A204.1 (cell line): ENCODE results near the gene SIGLEC1.

Experiments
- FAIRE-seq: peaks from 2 replicates; lab custom pipeline; 2012; peaks lifted over from hg19 to GRCh38; lab: Jason Lieb, UNC

The SIGLEC1 gene

GRCh38 chr20:3728876-3729275 lies 16.5 kb upstream of the SIGLEC1 start:
- no peak for FAIRE-seq

- FAIRE-seq = no peak
These were observed 16.0 kb upstream of the SIGLEC1 start for GRCh38 chr20:3728354-3728753.

DNA sequence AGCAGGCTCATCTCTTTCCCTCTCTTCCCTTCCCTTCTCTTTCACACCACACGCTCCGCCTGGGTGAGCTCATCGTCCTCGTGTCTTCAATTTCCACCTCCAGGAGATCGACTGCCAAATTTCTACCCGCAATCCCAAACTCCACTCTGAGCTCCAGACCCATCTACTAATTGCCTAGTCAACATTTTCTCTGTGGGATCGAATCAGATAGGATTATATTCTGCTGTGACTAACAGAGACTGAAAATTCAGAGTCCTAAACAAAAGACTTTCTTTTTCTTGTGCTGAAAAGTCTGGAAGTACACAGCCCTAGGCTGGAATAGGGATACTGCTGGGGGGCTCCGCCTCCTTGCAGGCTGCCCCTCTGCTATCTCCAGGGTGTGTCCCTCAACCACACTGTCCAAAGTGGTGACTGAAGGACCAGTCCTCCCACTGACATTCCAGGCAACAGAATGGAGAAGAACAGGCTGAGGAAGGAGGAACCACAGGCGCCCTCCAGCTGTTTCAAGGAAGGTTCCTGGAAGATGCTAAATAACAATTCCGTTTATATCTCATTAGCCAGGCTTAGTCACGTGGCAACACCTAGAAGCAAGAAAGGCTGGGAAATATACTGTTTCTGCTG lies 15.1 kb upstream of the SIGLEC1 start:
- no peak for FAIRE-seq

DNA sequence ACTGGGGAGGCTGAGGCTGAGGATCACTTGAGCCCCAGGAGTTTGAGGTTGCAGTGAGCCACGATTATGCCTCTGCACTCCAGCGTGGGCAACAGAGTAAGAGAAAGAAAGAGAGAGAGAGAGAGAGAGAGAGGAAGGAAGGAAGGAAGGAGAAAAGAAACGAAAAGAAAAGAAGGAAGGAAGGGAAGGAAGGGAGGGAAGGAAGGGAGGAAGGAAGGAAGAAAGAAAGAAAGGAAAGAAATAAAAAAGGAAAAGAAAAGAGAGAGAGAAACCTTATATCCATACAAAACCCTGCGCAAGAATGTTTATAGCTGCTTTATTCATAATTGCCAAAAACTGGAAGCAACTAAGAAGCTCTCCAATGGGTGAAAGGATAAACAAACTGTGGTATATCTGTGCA lies 12.0 kb upstream of the SIGLEC1 start:
- FAIRE-seq = no peak

DNA sequence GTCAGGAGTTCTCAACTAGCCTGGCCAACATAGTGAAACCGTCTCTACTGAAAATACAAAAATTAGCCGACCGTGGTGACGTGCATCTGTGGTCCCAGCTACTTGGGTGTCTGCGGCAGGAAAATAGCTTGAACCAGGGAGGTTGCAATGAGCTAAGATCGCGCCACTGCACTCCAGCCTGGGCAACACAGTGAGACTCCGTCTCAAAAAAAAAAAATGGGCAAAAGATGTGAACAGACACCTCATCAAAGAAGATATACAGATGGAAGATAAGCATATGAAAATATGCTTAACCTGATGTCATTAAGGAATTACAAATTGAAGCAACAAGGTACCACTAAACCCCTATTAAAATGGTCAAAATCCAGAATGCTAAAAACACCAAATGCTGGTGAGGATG lies 10.9 kb upstream of the SIGLEC1 start:
- no peak for FAIRE-seq

DNA sequence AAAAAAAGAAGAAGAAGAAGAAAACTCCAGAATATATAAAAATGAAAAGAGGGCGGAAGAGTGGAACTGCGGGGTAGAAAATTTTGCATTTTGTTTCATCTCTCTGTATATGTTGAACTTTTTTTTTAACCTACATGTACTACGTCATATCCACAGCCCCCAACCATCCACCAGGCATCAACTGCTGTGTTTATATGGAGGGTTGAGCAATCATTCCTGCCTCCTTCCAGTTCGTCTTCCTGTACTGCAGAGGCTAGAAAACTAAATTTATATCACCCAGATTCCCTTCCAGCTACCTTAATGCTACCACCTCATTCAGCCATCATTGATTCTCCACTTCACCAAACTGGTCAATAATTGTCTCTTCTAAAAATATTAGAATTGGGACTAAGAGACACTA lies 9.5 kb upstream of the SIGLEC1 start:
- FAIRE-seq = no peak

DNA sequence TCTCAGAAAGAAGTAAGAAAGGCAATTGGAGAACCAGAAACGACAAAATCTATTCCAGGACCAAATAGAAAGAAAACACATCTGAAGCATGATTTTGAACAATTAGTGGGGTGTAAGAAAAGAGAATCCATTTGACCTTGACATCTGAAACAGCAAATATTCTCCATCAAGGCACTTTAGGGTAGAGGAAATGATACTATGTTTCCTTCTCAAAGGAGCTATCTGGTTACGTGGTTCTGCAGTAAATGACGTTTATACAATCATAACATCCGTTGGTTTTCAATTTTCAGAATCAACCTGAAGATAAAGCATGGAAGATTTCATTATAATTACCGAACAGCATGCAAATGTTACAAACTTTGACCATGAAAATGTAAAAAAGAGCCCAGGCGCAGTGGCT lies 8.2 kb upstream of the SIGLEC1 start:
- no peak for FAIRE-seq

GRCh38 chr20:3720068-3720467 lies 7.7 kb upstream of the SIGLEC1 start:
- no peak for FAIRE-seq

DNA sequence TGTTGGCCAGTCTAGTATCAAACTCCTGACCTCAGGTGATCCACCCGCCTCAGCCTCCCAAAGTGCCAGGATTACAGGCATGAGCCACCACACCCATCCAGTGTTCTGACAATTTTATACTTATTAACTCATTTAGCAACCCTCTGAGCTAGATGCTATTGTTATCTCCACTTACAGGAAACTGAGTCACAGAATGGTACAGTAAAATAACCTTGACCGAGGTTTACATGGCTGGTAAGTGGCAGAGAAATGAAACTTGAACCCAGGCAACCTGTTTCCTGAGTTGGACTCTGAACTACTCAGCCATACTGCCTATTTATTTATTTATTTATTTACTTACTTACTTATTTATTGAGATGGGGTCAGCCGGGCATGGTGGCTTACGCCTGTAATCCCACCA lies 6.6 kb upstream of the SIGLEC1 start:
- FAIRE-seq = no peak

DNA sequence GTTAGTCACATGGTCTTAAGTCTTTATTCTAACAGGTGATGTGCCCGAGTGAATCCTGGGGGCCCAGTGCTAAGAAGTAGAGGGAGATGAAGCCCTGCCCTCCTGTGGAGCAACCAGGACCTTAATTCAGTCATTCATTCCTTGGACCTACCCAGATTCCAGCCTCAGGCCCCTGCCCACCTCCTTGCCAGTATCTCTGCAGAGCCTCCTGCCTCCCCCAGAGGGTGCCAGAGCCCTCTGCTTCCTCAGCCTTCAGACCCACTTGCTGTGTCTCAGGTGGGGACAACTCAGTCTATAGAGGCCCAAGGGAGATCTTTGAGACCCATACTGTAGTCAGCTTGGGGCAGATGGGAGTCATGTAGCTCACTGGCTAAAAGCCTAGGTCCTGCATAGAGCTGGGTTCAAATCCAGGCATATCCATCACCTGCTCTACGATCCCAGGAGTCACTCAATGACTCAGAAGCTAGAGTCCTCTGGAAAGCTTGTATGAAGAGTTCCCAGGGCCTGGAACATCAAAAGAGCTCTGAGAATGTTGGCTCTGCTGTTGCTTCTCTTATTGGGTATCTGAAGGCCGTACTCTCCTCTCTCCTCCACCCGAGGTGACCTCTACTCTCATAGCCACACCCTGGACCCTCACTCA lies 3.9 kb upstream of the SIGLEC1 start:
- no peak for FAIRE-seq

GRCh38 chr20:3714092-3714491 lies 1.7 kb upstream of the SIGLEC1 start:
- FAIRE-seq = no peak

DNA sequence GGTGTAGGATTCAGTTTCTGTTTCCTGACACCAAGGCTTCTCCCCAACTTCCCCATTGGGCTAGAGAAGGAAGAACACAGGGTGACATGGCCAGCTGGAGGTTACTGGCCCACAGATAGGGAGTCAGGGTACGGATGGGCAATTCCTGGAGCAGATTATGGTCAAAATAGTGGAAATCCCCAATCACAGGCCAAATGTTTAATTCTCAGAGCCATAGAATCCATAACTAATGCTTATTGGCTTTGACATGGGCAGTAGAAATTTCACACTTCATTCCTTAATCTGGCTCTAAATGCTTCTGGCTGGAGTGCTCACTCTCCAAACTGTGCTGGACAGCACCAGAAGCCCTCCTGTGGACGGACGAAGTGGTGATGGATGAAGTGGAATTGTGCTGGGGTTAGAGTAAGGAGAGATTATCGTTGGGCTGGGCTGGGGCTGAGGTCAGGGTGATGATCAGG lies 887 bp downstream of the SIGLEC1 start:
- FAIRE-seq = no peak

GRCh38 chr20:3710703-3711483 lies 1.5 kb downstream of the SIGLEC1 start:
- FAIRE-seq = no peak

DNA sequence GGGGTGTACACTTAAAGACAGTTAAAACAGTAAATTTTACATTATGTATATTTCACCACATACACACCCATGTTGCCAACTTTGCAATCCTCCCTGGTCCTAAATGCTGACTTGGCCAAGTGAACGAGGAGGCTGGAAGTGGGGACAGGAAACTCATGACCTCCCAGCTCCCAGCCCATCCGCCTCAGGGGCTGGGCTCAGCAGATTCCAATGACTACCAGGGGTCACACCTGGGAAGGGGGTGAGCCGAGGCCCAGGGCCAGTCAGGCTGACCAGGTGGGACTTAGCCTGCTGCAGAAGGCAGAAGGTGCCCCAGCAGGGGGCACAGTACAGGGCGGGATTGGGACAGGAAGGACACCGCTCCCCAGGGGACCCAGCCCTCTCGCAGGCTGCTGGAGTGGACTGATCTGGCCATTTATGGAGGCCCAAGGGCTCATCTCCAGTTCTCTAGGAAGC lies 2.4 kb downstream of the SIGLEC1 start:
- FAIRE-seq = no peak

- no peak for FAIRE-seq
These were observed 4.9 kb downstream of the SIGLEC1 start for GRCh38 chr20:3707508-3707899.

GRCh38 chr20:3706774-3707507 lies 5.5 kb downstream of the SIGLEC1 start:
- no peak for FAIRE-seq

GRCh38 chr20:3705970-3706739 lies 6.2 kb downstream of the SIGLEC1 start:
- FAIRE-seq = no peak

- no peak for FAIRE-seq
These were observed 6.9 kb downstream of the SIGLEC1 start for GRCh38 chr20:3705491-3705969.

GRCh38 chr20:3704087-3704486 lies 8.3 kb downstream of the SIGLEC1 start:
- FAIRE-seq = no peak

DNA sequence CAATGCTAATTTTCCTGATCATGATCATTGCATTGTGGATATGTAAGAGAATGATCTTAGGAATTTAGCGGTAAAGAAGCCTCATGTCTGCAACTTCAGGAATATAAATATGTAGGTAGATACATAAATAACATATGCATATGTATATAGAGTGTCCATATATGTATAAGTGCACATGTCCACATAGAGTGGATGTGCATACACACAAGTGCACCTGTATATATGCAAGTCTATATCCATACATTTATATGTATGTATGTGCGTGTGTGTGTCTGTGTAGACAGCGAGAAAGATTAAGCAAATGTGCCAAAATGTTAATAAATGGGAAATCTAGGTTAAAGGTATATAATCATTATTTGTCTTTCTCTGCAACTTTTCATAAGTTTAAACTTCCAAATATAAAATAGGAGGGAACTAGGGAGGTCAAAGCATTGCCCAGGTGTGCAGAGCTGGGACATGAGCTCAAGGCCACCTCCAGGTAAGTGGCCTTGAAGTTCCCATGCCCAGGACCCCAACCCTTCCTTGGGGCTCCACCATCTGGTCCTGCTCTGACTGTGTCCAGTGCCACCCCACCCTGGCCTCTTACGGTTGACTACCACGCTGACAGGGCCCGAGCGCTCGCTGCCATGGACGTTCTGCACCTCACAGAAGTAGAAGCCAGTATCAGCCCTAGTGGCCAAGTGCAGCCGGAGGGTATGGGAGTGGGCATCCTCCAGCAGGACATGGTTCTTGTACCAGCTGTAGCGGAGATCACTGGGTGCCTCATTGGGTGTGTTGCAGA lies 9.6 kb downstream of the SIGLEC1 start:
- no peak for FAIRE-seq
